DOHH2 (cell line): Measurements from ENCODE around the gene STK36.

Source experiments
- H3F3A ChIP-seq: fragments of 200-600 bp; sonication (generic), shearing (Covaris generic); 2 replicates; pipeline ENCODE4 v1.6.0; 2016; ENCODE audit warnings: antibody characterized with exemption, mild to moderate bottlenecking; ENCODE audit not compliant: control insufficient read depth, insufficient read depth
- H3K27ac ChIP-seq: fragments of 200-600 bp; sonication (generic); 2 replicates; pipeline ENCODE4 v1.5.1; 2014; ENCODE audit warnings: low read depth, mild to moderate bottlenecking, low read length, moderate library complexity
- H3K27me3 ChIP-seq: fragments of 200-600 bp; sonication (generic); 2 replicates; pipeline ENCODE4 v1.6.1; 2014; ENCODE audit warnings: mild to moderate bottlenecking, low read length, mixed read lengths; ENCODE audit not compliant: control insufficient read depth
- H3K36me3 ChIP-seq: fragments of 200-600 bp; sonication (generic); 2 replicates; pipeline ENCODE4 v1.6.1; 2014; ENCODE audit warnings: mild to moderate bottlenecking, low read length, moderate library complexity, mixed read lengths; ENCODE audit not compliant: control insufficient read depth
- H3K4me1 ChIP-seq: fragments of 200-600 bp; sonication (generic); 2 replicates; pipeline ENCODE4 v1.6.1; 2014; ENCODE audit warnings: mild to moderate bottlenecking, low read length, mixed read lengths; ENCODE audit not compliant: control insufficient read depth
- H3K4me2 ChIP-seq: fragments of 200-600 bp; sonication (generic); 2 replicates; pipeline ENCODE4 v1.6.0; 2014; ENCODE audit warnings: mild to moderate bottlenecking, low read length, moderate library complexity
- H3K4me3 ChIP-seq: fragments of 200-600 bp; sonication (generic); 2 replicates; pipeline ENCODE4 v1.5.1; 2014; ENCODE audit warnings: mild to moderate bottlenecking, low read length, mixed read lengths
- H3K79me2 ChIP-seq: fragments of 200-600 bp; sonication (generic); 2 replicates; pipeline ENCODE4 v1.6.1; 2014; ENCODE audit warnings: mild to moderate bottlenecking, low read length, mixed read lengths; ENCODE audit not compliant: control insufficient read depth
- H3K9me2 ChIP-seq: fragments of 200-600 bp; sonication (generic); replicated peaks from 2 replicates; pipeline ENCODE4 v1.6.1; 2014; ENCODE audit warnings: mild to moderate bottlenecking, low read length, mixed read lengths; ENCODE audit not compliant: control insufficient read depth
- H3K9me3 ChIP-seq: fragments of 200-600 bp; sonication (generic); 2 replicates; pipeline ENCODE4 v1.6.1; 2014; ENCODE audit warnings: antibody characterized with exemption, low read length, mixed read lengths; ENCODE audit not compliant: control insufficient read depth, insufficient read depth
- H4K20me1 ChIP-seq: fragments of 200-600 bp; sonication (generic); 2 replicates; pipeline ENCODE4 v1.6.0; 2014; ENCODE audit warnings: low read depth, mild to moderate bottlenecking, antibody characterized with exemption, low read length, moderate library complexity; ENCODE audit not compliant: control insufficient read depth, insufficient read depth
- CTCF ChIP-seq: fragments of 200-600 bp; sonication (generic); IDR thresholded peaks from one replicate; pipeline ENCODE4 v1.5.1; 2014; ENCODE audit warnings: antibody characterized with exemption, mild to moderate bottlenecking, low read depth, low read length; ENCODE audit not compliant: poor library complexity, severe bottlenecking
- EZH2phosphoT487 ChIP-seq: fragments of 200-600 bp; sonication (generic); IDR thresholded peaks from 2 replicates; pipeline ENCODE4 v1.6.1; 2017; ENCODE audit warnings: borderline replicate concordance, mild to moderate bottlenecking, antibody characterized with exemption, low read length, moderate library complexity, mixed read lengths

Gene STK36

GRCh38 chr2:218710334-218710686 lies 38.4 kb downstream of the STK36 start:
- Histone ChIP-seq H3K79me2 (peaks cover 43% of the 10 kb centered on the region), H3K36me3 (peaks cover 20% of the 10 kb centered on the region), H3K27ac (no peak overlapping the region), H3F3A (no peaks in the 10 kb centered on the region), H3K4me1 (peaks cover 32% of the 10 kb centered on the region), H3K9me3 (no peaks in the 10 kb centered on the region), H3K4me3 (no peak overlapping the region), H3K27me3 (0 out of 2 replicates have a peak, but pooled peaks cover 3% of the 10 kb centered on the region), H3K9me2 (no peaks in the 10 kb centered on the region), H4K20me1 (peaks cover 11% of the 10 kb centered on the region; the same call in 1 of the 2 replicates), H3K4me2 (peak overlapping the region; percentile 26)
- TF ChIP-seq CTCF, result no peak
- TF ChIP-seq EZH2phosphoT487, result no peak

- no peaks in the 10 kb centered on the region for H3F3A ChIP-seq
- no peak for TF ChIP-seq EZH2phosphoT487
- TF ChIP-seq CTCF, result peak; percentile 87
- peaks cover 48% of the 10 kb centered on the region for H3K79me2 ChIP-seq
- no peaks in the 10 kb centered on the region for H3K9me3 ChIP-seq
- H3K4me2 ChIP-seq, result peak within 1 kb of the TSS; percentile 91
- H3K27ac ChIP-seq, result peak within 1 kb of the TSS; percentile 53
- peaks cover 32% of the 10 kb centered on the region for H3K4me1 ChIP-seq
- peak within 1 kb of the TSS; percentile 92 for H3K4me3 ChIP-seq
- H3K36me3 ChIP-seq, result peaks cover 25% of the 10 kb centered on the region
- H3K27me3 ChIP-seq, result 0 out of 2 replicates have a peak, but pooled peaks cover 3% of the 10 kb centered on the region
- peaks cover 12% of the 10 kb centered on the region; the same call in 1 of the 2 replicates for H4K20me1 ChIP-seq
- no peaks in the 10 kb centered on the region for H3K9me2 ChIP-seq
Observed at GRCh38 chr2:218710687-218711549, 39.0 kb downstream of the STK36 start, which contains the start of gene TTLL4. TTLL4 (plus strand) TSS chr2:218710835; CDS start chr2:218737677, 26,842 bp downstream.

GRCh38 chr2:218711550-218711929 lies 39.7 kb downstream of the STK36 start:
- Histone ChIP-seq H3K79me2 (peaks cover 52% of the 10 kb centered on the region), H3K27me3 (0 out of 2 replicates have a peak, but pooled peaks cover 3% of the 10 kb centered on the region), H3K36me3 (peaks cover 28% of the 10 kb centered on the region)

More at GRCh38 chr2:218711550-218711929, 39.7 kb downstream of the STK36 start:
- H3K9me2 ChIP-seq, result no peaks in the 10 kb centered on the region
- H3K27ac ChIP-seq, result peak overlapping the region; percentile 53
- peak overlapping the region; percentile 92 for H3K4me3 ChIP-seq
- H3K4me2 ChIP-seq, result peak overlapping the region; percentile 91
- H3K9me3 ChIP-seq, result no peaks in the 10 kb centered on the region
- H4K20me1 ChIP-seq, result peaks cover 12% of the 10 kb centered on the region; the same call in 1 of the 2 replicates
- peaks cover 32% of the 10 kb centered on the region for H3K4me1 ChIP-seq
- TF ChIP-seq CTCF (no peak), EZH2phosphoT487 (no peak)
- no peaks in the 10 kb centered on the region for H3F3A ChIP-seq
